DMS114 treated with DMSO at 0.1 percent for 48 hours (cell line): ENCODE data around the gene BUD31.

Source experiments
- DNase-seq: peaks from one replicate; lab custom pipeline; 2025; ENCODE audit not compliant: unreplicated experiment; lab: John Stamatoyannopoulos, UW

Gene BUD31

GRCh38 chr7:99397297-99397983, 11.3 kb upstream of the BUD31 start:
- no peak for DNase-seq

- no peak for DNase-seq
Measured at GRCh38 chr7:99398891-99399445, 9.8 kb upstream of the BUD31 start.

GRCh38 chr7:99399597-99399996, 9.2 kb upstream of the BUD31 start:
- DNase-seq: no peak

GRCh38 chr7:99402854-99403253, 5.9 kb upstream of the BUD31 start:
- DNase-seq: no peak

GRCh38 chr7:99403764-99404163, 5.0 kb upstream of the BUD31 start:
- DNase-seq: no peak

- no peak for DNase-seq
Measured at GRCh38 chr7:99404235-99404976, 4.4 kb upstream of the BUD31 start.

GRCh38 chr7:99404977-99405320, 3.8 kb upstream of the BUD31 start:
- DNase-seq: no peak

- no peak for DNase-seq
Measured at GRCh38 chr7:99406557-99406956, 2.2 kb upstream of the BUD31 start.

- DNase-seq: no peak
Measured at GRCh38 chr7:99407872-99408378, 844 bp upstream of the BUD31 start.

- no peak for DNase-seq
Measured at GRCh38 chr7:99409192-99409572, 413 bp downstream of the BUD31 start.

- no peak for DNase-seq
Measured at GRCh38 chr7:99409806-99410205, 1.0 kb downstream of the BUD31 start.

GRCh38 chr7:99410635-99411034, 1.9 kb downstream of the BUD31 start:
- DNase-seq: no peak

GRCh38 chr7:99415513-99416127, 6.9 kb downstream of the BUD31 start:
- peak; percentile 54 for DNase-seq

- no peak for DNase-seq
Measured at GRCh38 chr7:99418260-99418659, 9.5 kb downstream of the BUD31 start.

GRCh38 chr7:99419323-99420021, 10.7 kb downstream of the BUD31 start:
- no peak for DNase-seq

GRCh38 chr7:99420213-99420612, 11.4 kb downstream of the BUD31 start:
- no peak for DNase-seq

- no peak for DNase-seq
Measured at GRCh38 chr7:99420986-99421385, 12.2 kb downstream of the BUD31 start.

GRCh38 chr7:99422186-99422585, 13.4 kb downstream of the BUD31 start:
- no peak for DNase-seq

GRCh38 chr7:99422625-99423024, 13.9 kb downstream of the BUD31 start:
- DNase-seq: no peak

- DNase-seq: no peak
Measured at GRCh38 chr7:99424932-99425730, 16.4 kb downstream of the BUD31 start.
